Heart left ventricle (tissue), 13 donors: ENCODE results near the gene RAB3C.

ENCODE experiments used
- POLR2A ChIP-seq, 2 donors: fragments of 450-650 bp; IDR thresholded peaks; one replicate each; pipeline ENCODE4 v1.6.1; 2017; ENCODE audit warnings: antibody characterized with exemption in 2 of 2, mild to moderate bottlenecking in 2 of 2, moderate library complexity in 2 of 2
- TF ChIP-seq, protein P1 (sequence below), 12 donors: fragments of 200-600 bp; sonication (generic) in 4 of 12; IDR thresholded peaks; one replicate each; pipeline versions ENCODE4 v1.5.0 to v1.8.0; 2018 to 2022; ENCODE audit warnings: antibody characterized with exemption in 12 of 12, mild to moderate bottlenecking in 5 of 12
- donor health status: ischemic (EF 13 %, LVEDD 7.1; RV severe dilation, severe dysfunction).
- donor health status: DM: no; HTN: yes; CAD: no.
- donor health status: DM: no; HTN: no; CAD: no.
- donor health status: ischemic (EF 25% LVEDD 6.9; RV normal size, moderate dysfunction).
- donor health status: ischemic (EF 25% LVEDD 5.7; RV mildly dilated, moderate dysfunction).
- donor health status: ischemic (EF 35%, LVEDD 5.7; RV mildly dilated, moderate dysfunction).
- donor health status: nonischemic (EF 11% LVEDD 7.7; RV severe dilation, severe dysfunction).
- donor health status: DM: yes; HTN: yes; CAD: no.
- donor health status: PGD.
- donor health status: ischemic (EF 29% LVEDD 5.4; RV normal size, mild dysfunction).
- donor health status: nonischemic (EF 23%, LVEDD 6.1; RV moderate dilation, normal function).

DNA sequence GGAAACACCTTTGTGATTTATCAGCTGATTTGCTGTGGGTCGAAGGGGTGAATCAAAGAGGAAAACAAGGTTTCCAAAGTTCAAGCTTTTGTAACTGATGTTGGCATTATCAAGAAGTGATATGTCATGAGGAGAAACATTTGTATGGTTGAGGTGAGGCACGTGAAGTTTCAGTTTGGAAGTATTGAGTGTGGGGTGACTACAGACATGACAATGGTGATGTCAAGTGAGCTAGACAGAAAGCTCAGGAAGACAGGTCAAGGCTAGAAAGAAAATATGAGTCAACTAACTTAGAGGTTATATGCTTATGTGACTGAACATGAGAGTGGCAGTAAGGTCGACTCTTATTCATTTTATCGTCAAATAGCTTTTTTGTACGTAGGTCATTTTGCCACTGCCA, 99.1 kb downstream of the RAB3C start:
- TF ChIP-seq, protein P1, sequence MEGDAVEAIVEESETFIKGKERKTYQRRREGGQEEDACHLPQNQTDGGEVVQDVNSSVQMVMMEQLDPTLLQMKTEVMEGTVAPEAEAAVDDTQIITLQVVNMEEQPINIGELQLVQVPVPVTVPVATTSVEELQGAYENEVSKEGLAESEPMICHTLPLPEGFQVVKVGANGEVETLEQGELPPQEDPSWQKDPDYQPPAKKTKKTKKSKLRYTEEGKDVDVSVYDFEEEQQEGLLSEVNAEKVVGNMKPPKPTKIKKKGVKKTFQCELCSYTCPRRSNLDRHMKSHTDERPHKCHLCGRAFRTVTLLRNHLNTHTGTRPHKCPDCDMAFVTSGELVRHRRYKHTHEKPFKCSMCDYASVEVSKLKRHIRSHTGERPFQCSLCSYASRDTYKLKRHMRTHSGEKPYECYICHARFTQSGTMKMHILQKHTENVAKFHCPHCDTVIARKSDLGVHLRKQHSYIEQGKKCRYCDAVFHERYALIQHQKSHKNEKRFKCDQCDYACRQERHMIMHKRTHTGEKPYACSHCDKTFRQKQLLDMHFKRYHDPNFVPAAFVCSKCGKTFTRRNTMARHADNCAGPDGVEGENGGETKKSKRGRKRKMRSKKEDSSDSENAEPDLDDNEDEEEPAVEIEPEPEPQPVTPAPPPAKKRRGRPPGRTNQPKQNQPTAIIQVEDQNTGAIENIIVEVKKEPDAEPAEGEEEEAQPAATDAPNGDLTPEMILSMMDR (IDR thresholded peaks at IDR 0.05): no peak
- no peak for TF ChIP-seq POLR2A (IDR thresholded peaks at IDR 0.05)
